ENCODE results near the gene C12orf76.

DNA sequence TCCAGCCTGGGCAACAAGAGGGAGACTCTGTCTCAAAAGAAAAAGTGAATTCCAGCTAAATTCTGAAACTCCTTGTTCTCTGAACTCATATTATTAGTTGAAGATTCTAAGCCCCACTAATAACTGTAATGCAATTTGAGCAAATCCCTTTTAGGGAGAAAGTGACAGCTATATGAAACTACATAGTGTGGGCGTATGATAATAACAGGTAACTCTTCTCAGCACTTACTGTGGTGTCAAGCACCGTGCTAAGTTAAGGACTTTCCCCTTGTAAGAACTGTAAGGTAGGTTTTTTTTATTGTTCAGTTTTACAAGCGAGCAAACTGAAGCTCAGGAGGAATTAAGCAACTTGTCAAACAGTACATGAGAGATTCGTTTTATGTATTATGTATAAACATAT lies 43.7 kb downstream of the C12orf76 start:
- TF ChIP-seq, protein P1, sequence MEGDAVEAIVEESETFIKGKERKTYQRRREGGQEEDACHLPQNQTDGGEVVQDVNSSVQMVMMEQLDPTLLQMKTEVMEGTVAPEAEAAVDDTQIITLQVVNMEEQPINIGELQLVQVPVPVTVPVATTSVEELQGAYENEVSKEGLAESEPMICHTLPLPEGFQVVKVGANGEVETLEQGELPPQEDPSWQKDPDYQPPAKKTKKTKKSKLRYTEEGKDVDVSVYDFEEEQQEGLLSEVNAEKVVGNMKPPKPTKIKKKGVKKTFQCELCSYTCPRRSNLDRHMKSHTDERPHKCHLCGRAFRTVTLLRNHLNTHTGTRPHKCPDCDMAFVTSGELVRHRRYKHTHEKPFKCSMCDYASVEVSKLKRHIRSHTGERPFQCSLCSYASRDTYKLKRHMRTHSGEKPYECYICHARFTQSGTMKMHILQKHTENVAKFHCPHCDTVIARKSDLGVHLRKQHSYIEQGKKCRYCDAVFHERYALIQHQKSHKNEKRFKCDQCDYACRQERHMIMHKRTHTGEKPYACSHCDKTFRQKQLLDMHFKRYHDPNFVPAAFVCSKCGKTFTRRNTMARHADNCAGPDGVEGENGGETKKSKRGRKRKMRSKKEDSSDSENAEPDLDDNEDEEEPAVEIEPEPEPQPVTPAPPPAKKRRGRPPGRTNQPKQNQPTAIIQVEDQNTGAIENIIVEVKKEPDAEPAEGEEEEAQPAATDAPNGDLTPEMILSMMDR (IDR thresholded peaks at IDR 0.05), result no peak
- TF ChIP-seq POLR2A (IDR thresholded peaks at IDR 0.05), result no peak
